Measurements from ENCODE around the gene XRCC6.

XRCC6 gene

DNA sequence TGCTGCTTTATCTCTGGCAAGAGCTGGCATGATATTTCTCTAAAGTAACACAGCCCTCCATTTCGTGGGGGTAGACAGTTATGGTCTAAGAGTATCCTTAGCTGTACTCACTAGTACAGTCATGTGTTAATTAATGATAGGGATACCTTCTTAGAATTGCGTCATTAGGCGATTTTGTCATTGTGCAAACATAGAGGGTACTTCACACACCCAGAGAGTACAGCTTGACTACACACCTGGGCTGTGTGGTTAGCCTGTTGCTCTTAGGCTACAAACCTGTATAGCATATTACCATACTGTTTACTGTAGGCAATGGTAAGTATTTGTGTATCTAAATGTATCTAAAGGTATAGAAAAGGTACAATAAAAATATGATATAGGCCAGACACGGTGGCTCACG lies 17.0 kb downstream of the XRCC6 start:
- TF ChIP-seq, protein P1, sequence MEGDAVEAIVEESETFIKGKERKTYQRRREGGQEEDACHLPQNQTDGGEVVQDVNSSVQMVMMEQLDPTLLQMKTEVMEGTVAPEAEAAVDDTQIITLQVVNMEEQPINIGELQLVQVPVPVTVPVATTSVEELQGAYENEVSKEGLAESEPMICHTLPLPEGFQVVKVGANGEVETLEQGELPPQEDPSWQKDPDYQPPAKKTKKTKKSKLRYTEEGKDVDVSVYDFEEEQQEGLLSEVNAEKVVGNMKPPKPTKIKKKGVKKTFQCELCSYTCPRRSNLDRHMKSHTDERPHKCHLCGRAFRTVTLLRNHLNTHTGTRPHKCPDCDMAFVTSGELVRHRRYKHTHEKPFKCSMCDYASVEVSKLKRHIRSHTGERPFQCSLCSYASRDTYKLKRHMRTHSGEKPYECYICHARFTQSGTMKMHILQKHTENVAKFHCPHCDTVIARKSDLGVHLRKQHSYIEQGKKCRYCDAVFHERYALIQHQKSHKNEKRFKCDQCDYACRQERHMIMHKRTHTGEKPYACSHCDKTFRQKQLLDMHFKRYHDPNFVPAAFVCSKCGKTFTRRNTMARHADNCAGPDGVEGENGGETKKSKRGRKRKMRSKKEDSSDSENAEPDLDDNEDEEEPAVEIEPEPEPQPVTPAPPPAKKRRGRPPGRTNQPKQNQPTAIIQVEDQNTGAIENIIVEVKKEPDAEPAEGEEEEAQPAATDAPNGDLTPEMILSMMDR (conservative IDR thresholded peaks at IDR 0.05; ENCODE audit: low read depth, low read length), result no peak
- no peak overlapping the region for H3K4me3 ChIP-seq (ENCODE audit: low read depth, low read length)
- DNase-seq (ENCODE audit: low read depth), result no peak

- DNase-seq (ENCODE audit: low read depth), result no peak
- H3K4me3 ChIP-seq (ENCODE audit: low read depth, low read length), result no peak overlapping the region
- TF ChIP-seq, protein P1 (conservative IDR thresholded peaks at IDR 0.05; ENCODE audit: low read depth, low read length), result no peak
These were observed 17.7 kb downstream of the XRCC6 start for GRCh38 chr22:41638748-41639147.

GRCh38 chr22:41641854-41642253 lies 20.8 kb downstream of the XRCC6 start:
- H3K4me3 ChIP-seq (ENCODE audit: low read depth, low read length), result no peak overlapping the region
- DNase-seq (ENCODE audit: low read depth), result no peak
- TF ChIP-seq, protein P1 (conservative IDR thresholded peaks at IDR 0.05; ENCODE audit: low read depth, low read length), result no peak

- no peak overlapping the region for H3K4me3 ChIP-seq (ENCODE audit: low read depth, low read length)
- DNase-seq (ENCODE audit: low read depth), result peak; percentile 7
- TF ChIP-seq, protein P1 (conservative IDR thresholded peaks at IDR 0.05; ENCODE audit: low read depth, low read length), result no peak
These were observed 21.4 kb downstream of the XRCC6 start for GRCh38 chr22:41642331-41643110.

- TF ChIP-seq, protein P1 (conservative IDR thresholded peaks at IDR 0.05; ENCODE audit: low read depth, low read length), result no peak
These were observed 26.7 kb downstream of the XRCC6 start for GRCh38 chr22:41647771-41648170.

DNA sequence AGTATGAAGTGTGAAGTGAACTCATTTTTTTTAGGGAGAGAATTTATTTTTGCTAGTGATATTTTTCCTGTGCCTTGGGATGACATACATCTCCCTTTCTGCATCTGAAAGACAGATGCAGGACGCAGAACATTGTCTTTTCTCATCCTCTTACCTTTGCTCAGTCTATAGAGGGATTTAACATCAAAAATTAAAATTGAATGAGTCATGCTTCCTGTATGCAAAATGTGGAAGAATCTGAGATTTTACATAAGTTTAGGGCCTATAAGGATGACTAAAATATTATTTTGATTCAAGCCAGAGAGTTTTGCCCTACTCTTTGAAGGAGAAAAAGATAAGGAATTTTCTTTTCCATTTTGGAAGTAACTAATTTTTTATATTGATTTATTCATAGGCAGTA lies 27.3 kb downstream of the XRCC6 start:
- peak; percentile 5 for DNase-seq (ENCODE audit: low read depth)
- TF ChIP-seq, protein P1 (conservative IDR thresholded peaks at IDR 0.05; ENCODE audit: low read depth, low read length), result no peak
- H3K4me3 ChIP-seq (ENCODE audit: low read depth, low read length), result no peak overlapping the region

More at GRCh38 chr22:41647771-41648170, 26.7 kb downstream of the XRCC6 start:
- no peak for DNase-seq (ENCODE audit: low read depth)
- H3K4me3 ChIP-seq (ENCODE audit: low read depth, low read length), result no peak overlapping the region

DNA sequence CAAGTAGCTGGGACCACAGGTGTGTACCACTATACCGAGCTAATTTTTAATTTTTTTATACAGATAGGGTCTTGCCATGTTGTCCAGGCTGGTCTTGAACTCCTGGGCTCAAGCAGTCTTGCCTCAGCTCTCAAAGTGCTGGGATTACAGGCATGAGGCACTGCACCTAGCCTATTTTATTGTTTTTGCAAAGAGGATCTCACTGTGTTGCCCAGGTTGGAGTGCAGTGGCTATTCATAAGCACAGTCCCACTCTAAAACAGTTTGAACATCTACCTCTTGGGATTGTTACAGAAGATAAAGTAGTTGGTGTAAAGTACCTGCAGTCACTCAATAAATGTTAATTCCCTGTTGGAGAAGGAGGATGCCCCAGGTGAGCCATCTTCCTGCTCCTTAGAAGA lies 29.1 kb downstream of the XRCC6 start:
- H3K4me3 ChIP-seq (ENCODE audit: low read depth, low read length), result no peak overlapping the region
- DNase-seq (ENCODE audit: low read depth), result no peak
- TF ChIP-seq, protein P1 (conservative IDR thresholded peaks at IDR 0.05; ENCODE audit: low read depth, low read length), result no peak

Data from choroid plexus epithelial cell (primary cell).